ENCODE measurements around the gene SACM1L.
A peak's percentile ranks its signal among the peaks of the same experiment; 100 is the strongest.

Gene SACM1L

GRCh38 chr3:45644063-45644790, 45.0 kb upstream of the SACM1L start:
- no peak overlapping the region for H3K4me3 ChIP-seq (ENCODE audit: low read depth, low read length)
- TF ChIP-seq, protein P1, sequence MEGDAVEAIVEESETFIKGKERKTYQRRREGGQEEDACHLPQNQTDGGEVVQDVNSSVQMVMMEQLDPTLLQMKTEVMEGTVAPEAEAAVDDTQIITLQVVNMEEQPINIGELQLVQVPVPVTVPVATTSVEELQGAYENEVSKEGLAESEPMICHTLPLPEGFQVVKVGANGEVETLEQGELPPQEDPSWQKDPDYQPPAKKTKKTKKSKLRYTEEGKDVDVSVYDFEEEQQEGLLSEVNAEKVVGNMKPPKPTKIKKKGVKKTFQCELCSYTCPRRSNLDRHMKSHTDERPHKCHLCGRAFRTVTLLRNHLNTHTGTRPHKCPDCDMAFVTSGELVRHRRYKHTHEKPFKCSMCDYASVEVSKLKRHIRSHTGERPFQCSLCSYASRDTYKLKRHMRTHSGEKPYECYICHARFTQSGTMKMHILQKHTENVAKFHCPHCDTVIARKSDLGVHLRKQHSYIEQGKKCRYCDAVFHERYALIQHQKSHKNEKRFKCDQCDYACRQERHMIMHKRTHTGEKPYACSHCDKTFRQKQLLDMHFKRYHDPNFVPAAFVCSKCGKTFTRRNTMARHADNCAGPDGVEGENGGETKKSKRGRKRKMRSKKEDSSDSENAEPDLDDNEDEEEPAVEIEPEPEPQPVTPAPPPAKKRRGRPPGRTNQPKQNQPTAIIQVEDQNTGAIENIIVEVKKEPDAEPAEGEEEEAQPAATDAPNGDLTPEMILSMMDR (IDR thresholded peaks at IDR 0.05; ENCODE audit: low read depth, low read length) = no peak
- in situ Hi-C loops (cut with HindIII; ENCODE audit: low sequenced_read_pairs) = no loop called here
- peak; percentile 90 for DNase-seq (ENCODE audit: low read depth, low spot score)

DNA sequence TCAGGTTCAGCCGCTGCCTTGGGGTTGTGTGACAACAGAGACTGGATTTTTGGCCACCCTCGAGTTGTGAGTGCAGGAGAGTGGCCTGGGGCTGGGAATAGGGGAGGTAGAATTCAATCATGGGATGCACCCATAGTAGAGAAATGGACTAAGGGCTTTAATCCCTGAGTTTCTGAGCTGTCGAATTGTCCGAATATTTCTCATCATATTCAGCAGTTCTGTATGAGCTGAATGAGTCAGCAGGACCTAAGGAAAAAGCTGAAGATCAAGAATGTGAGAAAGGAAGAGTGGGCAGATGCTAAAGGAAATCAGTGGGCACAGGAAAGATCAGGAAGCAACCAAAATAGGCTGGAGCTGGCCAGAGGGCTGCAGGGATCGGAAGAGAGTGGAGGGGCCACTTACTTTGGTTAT, 44.4 kb upstream of the SACM1L start:
- in situ Hi-C loops (cut with HindIII; ENCODE audit: low sequenced_read_pairs) = no loop called here
- TF ChIP-seq, protein P1 (IDR thresholded peaks at IDR 0.05; ENCODE audit: low read depth, low read length) = no peak
- H3K4me3 ChIP-seq (ENCODE audit: low read depth, low read length) = no peak overlapping the region
- peak; percentile 87 for DNase-seq (ENCODE audit: low read depth, low spot score)

DNA sequence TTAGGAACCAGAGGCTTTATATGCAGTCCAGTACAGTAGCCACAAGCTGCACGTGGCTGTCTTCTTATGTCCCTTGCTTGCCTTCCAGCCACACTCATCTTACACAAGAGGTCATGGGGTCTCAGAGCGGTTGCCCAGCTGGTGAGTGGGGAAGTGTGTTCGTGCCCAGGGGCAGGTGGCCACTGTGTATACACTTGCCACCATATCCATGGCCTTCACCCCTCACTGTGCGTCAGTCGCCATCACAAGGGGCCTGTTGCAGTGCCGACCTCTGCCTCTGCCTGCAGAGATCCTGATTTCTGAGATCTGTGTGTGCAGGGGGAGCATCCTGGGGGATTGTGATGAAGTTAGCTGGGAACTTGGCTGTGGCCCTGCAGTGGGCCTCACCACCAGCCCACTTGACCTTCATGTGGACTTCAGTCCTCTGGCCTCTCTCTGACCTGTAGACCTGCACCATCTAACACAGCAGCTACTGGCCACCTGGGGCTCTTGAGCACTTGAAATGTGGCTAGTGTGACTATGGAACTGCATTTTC, 43.1 kb upstream of the SACM1L start:
- H3K4me3 ChIP-seq (ENCODE audit: low read depth, low read length) = no peak overlapping the region
- in situ Hi-C loops (cut with HindIII; ENCODE audit: low sequenced_read_pairs) = no loop called here
- TF ChIP-seq, protein P1 (IDR thresholded peaks at IDR 0.05; ENCODE audit: low read depth, low read length) = no peak
- DNase-seq (ENCODE audit: low read depth, low spot score) = no peak

GRCh38 chr3:45647148-45647619, 42.0 kb upstream of the SACM1L start:
- in situ Hi-C loops (cut with HindIII; ENCODE audit: low sequenced_read_pairs) = no loop called here
- TF ChIP-seq, protein P1 (IDR thresholded peaks at IDR 0.05; ENCODE audit: low read depth, low read length) = no peak
- no peak overlapping the region for H3K4me3 ChIP-seq (ENCODE audit: low read depth, low read length)
- DNase-seq (ENCODE audit: low read depth, low spot score) = peak; percentile 90

DNA sequence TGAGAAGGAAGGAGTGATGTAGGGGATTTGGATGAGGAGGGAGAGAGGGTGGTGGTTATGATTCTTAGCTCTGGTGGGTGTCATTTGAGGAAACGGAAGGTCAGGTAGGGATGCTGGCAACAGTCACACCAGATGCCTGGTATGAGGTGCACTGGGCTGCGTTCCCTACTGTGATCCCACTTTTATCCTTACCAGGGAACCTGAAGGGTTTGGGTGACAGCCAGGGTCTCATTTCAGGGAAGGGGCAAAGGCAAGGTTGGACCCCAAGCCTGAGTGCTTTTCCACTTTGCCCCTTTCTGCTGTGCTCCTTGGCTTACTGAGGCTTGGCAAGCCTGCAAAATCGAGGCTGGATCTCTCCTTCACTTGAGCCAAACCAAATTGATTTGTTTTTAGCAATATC, 36.0 kb upstream of the SACM1L start:
- in situ Hi-C loops (cut with HindIII; ENCODE audit: low sequenced_read_pairs) = loop anchor here (25.0 kb wide), 1 partner anchor 141 kb away; no protein-coding TSS in a partner anchor
- TF ChIP-seq, protein P1 (IDR thresholded peaks at IDR 0.05; ENCODE audit: low read depth, low read length) = no peak
- no peak overlapping the region for H3K4me3 ChIP-seq (ENCODE audit: low read depth, low read length)
- no peak for DNase-seq (ENCODE audit: low read depth, low spot score)

DNA sequence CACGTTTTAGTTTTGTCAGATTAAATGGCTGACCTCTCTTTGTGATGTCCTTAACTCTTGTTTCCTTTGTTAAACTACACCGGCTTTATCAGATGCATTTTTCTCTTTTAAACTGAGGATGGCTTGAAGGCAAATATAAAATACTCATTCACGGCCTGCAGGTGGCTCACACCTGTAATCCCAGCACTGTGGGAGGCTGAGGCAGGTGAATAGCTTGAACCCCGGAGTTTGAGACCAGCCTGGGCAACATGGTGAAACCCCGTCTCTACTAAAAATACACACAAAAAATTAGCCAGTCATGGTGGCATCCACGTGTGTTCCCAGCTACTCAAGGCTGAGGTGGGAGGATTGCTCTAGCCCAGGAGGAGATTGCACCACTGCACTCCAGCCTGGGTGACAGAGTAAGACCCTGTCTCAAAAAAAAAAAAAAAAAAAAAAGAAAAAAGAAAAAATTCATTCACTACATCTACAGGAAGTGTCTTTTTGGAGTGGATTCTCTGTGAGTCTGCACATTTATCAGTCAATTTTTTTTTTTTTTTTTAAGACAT, 34.7 kb upstream of the SACM1L start:
- H3K4me3 ChIP-seq (ENCODE audit: low read depth, low read length) = no peak overlapping the region
- in situ Hi-C loops (cut with HindIII; ENCODE audit: low sequenced_read_pairs) = loop anchor here (25.0 kb wide), 1 partner anchor 142 kb away; no protein-coding TSS in a partner anchor
- DNase-seq (ENCODE audit: low read depth, low spot score) = no peak
- TF ChIP-seq, protein P1 (IDR thresholded peaks at IDR 0.05; ENCODE audit: low read depth, low read length) = no peak

Data from astrocyte of the spinal cord (primary cell).